ENCODE measurements around the gene KMT2E.
"Not testable (repeated sequence)": the region's sequence is repeated elsewhere in the genome, so short reads cannot be mapped to it uniquely, and the experiment has no call there.

Gene KMT2E

DNA sequence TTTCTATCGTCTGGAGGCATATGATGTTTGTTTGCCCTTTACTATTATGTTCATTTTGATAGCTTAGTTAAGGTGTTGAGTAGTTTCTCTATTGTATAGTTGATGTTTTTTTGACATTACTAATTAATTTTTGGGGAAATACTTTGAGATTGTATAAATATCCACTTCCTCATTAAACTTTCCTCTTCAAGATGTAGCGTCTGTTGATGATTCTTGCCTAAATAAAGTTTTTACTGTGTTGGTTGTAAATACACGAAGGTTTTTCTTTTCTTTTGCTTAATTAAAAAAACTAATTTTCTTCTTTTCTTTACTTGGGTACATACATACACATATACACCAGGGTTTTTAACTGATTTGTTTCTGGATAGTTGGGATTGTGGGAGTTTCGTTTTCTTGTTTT lies 8.5 kb downstream of the KMT2E start:
- TF ChIP-seq SPI1 (IDR thresholded peaks at IDR 0.05; ENCODE audit: low read depth, low read length) (peak; percentile 4; the same call in 1 of the 2 replicates), POU2F2 (IDR thresholded peaks at IDR 0.05; ENCODE audit: low read depth, low read length) (no peak)
- no peak for FAIRE-seq
- DNase-seq (ENCODE audit: insufficient read length, low spot score): no peak

DNA sequence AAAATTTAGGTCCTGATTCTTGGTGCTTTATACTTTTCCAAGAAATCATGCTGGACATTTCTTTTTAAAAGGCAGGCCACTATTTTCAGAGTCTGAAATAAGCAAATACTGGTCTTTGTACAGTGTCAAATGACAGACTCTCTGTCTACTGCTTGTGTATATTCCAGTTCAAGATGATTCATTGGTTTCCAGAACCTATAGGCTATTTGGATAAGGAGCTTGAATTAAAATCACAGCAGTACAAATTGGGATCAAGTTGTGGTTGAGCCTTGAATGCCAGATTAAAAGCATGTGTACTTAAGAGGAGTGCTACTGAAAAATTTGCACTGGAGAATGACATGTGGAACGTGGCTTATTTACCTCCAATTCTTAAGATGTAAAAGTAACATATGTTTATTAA lies 10.7 kb downstream of the KMT2E start:
- DNase-seq (ENCODE audit: insufficient read length, low spot score) (no peak), FAIRE-seq (peak; percentile 55)
- TF ChIP-seq POLR2AphosphoS5 (IDR thresholded peaks at IDR 0.05; ENCODE audit: low read depth, low read length) (no peak), TAF1 (IDR thresholded peaks at IDR 0.05; ENCODE audit: low read depth, low read length) (no peak), SPI1 (IDR thresholded peaks at IDR 0.05; ENCODE audit: low read depth, low read length) (no peak), POLR2A (IDR thresholded peaks at IDR 0.05; ENCODE audit: low read depth, low read length) (no peak), POU2F2 (IDR thresholded peaks at IDR 0.05; ENCODE audit: low read depth, low read length) (no peak), PAX5 (IDR thresholded peaks at IDR 0.05; ENCODE audit: insufficient read depth, low read length, severe bottlenecking) (no peak)

DNA sequence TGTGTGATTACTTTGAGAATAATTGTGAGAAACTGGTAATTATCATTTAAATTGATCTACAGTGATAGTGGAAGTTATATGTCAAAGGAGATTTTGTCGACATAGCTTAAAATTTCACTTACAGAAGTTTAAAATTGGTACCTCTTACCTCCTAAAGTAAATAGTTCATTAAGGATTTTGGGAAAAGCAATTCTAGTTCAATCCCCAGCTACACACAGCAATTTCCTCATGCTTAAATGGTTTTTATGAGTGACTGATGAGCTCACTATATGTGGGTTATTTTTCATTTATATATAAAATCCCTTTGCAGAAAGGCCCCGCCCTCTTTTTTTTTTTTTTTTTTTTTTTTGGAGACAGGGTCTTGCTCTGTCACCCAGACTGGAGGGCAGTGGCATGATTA lies 12.7 kb downstream of the KMT2E start:
- TF ChIP-seq SPI1 (IDR thresholded peaks at IDR 0.05; ENCODE audit: low read depth, low read length) (no peak), TAF1 (IDR thresholded peaks at IDR 0.05; ENCODE audit: low read depth, low read length) (no peak), POU2F2 (IDR thresholded peaks at IDR 0.05; ENCODE audit: low read depth, low read length) (no peak), POLR2A (IDR thresholded peaks at IDR 0.05; ENCODE audit: low read depth, low read length) (no peak), POLR2AphosphoS5 (IDR thresholded peaks at IDR 0.05; ENCODE audit: low read depth, low read length) (no peak), PAX5 (IDR thresholded peaks at IDR 0.05; ENCODE audit: insufficient read depth, low read length, severe bottlenecking) (no peak)
- DNase-seq (ENCODE audit: insufficient read length, low spot score): no peak
- no peak for FAIRE-seq

DNA sequence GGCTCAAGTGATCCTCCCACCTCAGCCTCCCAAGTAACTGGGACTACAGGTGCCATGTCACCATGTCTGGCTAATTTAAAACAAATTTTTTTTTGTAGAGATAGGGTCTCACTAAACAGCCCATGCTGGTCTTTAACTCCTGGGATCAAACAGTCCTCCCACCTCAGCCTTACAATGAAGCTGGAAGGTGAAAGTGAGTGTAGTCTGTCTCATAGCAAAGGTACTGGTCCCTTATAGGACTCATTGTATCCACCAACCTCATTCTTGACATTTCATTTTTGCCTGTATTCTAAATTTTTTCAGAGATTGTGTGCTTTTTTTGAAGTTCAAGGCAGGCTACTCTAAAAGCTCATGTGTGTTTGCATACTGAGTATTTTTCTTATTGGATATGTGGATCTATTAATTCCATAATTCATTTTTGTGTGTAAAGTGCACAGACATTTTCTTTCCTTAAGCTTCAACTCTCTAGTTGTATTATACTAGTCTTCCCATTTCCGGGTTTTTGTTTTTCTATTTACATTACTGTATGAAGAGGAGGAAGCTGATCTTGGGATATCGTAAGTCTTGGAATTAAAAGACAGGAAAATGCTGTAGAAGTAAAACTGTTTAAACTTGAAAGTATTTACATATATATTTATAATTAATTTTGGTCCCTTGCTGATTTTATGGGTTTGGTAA lies 13.3 kb downstream of the KMT2E start:
- DNase-seq (ENCODE audit: insufficient read length, low spot score) (no peak), FAIRE-seq (no peak)
- TF ChIP-seq TAF1 (IDR thresholded peaks at IDR 0.05; ENCODE audit: low read depth, low read length) (no peak), POLR2AphosphoS5 (IDR thresholded peaks at IDR 0.05; ENCODE audit: low read depth, low read length) (no peak), PAX5 (IDR thresholded peaks at IDR 0.05; ENCODE audit: insufficient read depth, low read length, severe bottlenecking) (no peak), POLR2A (IDR thresholded peaks at IDR 0.05; ENCODE audit: low read depth, low read length) (no peak), SPI1 (IDR thresholded peaks at IDR 0.05; ENCODE audit: low read depth, low read length) (no peak)

DNA sequence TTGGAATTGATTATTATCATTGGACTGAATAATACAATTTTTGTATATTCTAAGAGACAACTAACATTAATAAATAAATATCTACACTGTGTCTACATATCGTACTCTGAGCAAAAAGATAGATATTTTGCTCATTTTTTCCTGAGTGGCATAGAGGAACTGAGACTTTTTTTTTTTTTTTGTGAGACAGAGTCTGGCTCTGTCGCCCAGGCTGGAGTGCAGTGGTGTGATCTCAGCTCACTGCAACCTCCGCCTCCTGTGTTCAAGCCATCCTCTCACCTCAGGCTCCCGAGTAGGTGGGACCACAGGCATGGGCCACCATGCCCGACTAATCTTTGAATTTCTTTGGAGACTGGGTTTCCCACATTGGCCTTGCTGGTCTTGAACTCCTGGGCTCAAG lies 14.0 kb downstream of the KMT2E start:
- TF ChIP-seq SPI1 (IDR thresholded peaks at IDR 0.05; ENCODE audit: low read depth, low read length) (peak; percentile 82), POU2F2 (IDR thresholded peaks at IDR 0.05; ENCODE audit: low read depth, low read length) (no peak)
- FAIRE-seq (peak; percentile 5), DNase-seq (ENCODE audit: insufficient read length, low spot score) (no peak)

DNA sequence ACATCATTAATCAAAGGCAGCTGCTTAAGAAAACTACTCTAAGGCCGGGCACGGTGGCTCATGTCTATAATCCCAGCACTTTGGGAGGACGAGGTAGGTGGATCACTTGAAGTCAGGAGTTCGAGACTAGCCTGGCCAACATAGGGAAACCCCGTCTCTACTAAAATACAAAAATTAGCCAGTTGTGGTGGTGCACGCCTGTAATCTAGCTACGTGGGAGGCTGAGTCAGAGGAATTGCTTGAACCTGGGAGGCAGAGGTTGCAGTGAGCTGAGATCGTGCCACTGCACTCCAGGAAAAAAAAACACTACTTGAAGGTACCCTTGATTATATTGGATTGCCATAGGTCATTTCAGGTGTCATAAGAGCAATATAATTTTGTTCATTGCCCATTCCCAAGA lies 14.9 kb downstream of the KMT2E start:
- DNase-seq (ENCODE audit: insufficient read length, low spot score); FAIRE-seq: not testable (repeated sequence)

DNA sequence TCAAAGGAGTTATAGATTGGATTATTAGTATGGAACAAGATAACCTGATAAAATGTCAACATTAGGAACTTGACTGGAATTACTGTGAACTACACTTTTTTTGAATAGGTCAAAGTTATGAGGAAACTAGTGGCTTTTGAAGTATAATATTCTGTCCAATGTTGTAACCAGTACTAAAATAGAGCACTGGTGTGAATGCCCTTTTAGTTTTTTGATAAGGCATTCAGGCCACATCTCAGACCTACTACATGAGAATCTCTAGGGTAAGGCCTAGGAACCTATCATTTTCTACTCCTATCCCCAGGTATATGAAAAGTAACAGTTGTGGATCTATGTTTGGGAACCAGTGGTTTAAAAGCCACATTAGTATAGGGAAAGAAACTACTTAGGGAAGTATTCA lies 16.4 kb downstream of the KMT2E start:
- TF ChIP-seq SPI1 (IDR thresholded peaks at IDR 0.05; ENCODE audit: low read depth, low read length) (no peak), TAF1 (IDR thresholded peaks at IDR 0.05; ENCODE audit: low read depth, low read length) (no peak), POLR2A (IDR thresholded peaks at IDR 0.05; ENCODE audit: low read depth, low read length) (no peak), POLR2AphosphoS5 (IDR thresholded peaks at IDR 0.05; ENCODE audit: low read depth, low read length) (no peak), POU2F2 (IDR thresholded peaks at IDR 0.05; ENCODE audit: low read depth, low read length) (no peak), PAX5 (IDR thresholded peaks at IDR 0.05; ENCODE audit: insufficient read depth, low read length, severe bottlenecking) (no peak)
- DNase-seq (ENCODE audit: insufficient read length, low spot score): no peak
- peak; percentile 13 for FAIRE-seq

DNA sequence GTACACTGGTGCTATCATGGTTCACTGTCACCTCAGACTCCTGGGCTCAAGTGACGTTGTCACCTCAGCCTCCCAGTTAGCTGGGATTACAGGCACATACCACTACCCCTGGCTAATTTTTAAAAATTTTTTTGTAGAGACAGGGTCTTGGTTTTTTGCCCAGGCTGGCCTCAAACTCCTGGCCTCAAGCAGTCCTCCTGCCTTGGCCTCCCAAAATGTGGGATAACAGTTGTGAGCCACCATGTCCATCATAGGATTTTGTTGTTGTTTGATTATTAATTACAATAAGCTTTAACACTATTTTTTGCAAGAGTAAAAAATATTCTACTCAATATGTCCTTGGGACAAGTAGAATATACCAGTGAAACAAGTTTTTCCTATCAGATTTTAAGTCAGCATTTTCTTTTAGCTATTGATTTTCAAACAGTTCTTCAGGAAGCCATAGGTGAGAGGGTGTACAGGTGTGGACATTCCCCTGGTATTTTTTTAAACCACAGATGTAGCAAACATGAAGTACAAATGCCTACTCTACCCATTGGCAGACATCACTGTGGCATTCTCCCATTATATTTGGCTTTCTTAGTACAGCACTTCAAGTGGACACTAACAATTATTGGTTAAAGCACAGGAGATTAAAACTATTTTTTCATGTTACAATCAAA lies 18.7 kb downstream of the KMT2E start:
- TF ChIP-seq POLR2AphosphoS5 (IDR thresholded peaks at IDR 0.05; ENCODE audit: low read depth, low read length) (no peak), TAF1 (IDR thresholded peaks at IDR 0.05; ENCODE audit: low read depth, low read length) (no peak), SPI1 (IDR thresholded peaks at IDR 0.05; ENCODE audit: low read depth, low read length) (no peak), PAX5 (IDR thresholded peaks at IDR 0.05; ENCODE audit: insufficient read depth, low read length, severe bottlenecking) (no peak)
- no peak for DNase-seq (ENCODE audit: insufficient read length, low spot score)
- FAIRE-seq: no peak

DNA sequence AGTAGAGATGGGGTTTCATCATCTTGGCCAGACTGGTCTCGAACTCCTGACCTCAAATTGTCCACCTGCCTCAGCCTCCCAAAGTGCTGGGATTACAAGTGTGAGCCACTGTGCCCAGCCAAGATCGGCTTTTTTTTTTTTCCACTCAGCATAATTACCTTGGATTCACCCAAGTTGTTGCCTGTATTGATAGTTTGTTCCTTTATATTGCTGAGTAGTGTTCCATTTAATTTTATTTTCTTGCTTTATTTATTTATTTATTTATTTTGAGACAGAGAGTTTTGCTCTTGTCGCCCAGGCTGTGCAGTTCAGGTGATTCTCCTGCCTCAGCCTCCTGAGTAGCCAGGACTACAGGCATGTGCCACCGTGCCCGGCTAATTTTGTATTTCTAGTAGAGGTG lies 21.3 kb downstream of the KMT2E start:
- no peak for TF ChIP-seq SPI1 (IDR thresholded peaks at IDR 0.05; ENCODE audit: low read depth, low read length)
- no peak for TF ChIP-seq POLR2A (IDR thresholded peaks at IDR 0.05; ENCODE audit: low read depth, low read length)
- no peak for TF ChIP-seq POU2F2 (IDR thresholded peaks at IDR 0.05; ENCODE audit: low read depth, low read length)
- TF ChIP-seq TAF1 (IDR thresholded peaks at IDR 0.05; ENCODE audit: low read depth, low read length): no peak
- TF ChIP-seq PAX5 (IDR thresholded peaks at IDR 0.05; ENCODE audit: insufficient read depth, low read length, severe bottlenecking): no peak
- TF ChIP-seq POLR2AphosphoS5 (IDR thresholded peaks at IDR 0.05; ENCODE audit: low read depth, low read length): no peak
- DNase-seq (ENCODE audit: insufficient read length, low spot score): no peak
- FAIRE-seq: no peak

DNA sequence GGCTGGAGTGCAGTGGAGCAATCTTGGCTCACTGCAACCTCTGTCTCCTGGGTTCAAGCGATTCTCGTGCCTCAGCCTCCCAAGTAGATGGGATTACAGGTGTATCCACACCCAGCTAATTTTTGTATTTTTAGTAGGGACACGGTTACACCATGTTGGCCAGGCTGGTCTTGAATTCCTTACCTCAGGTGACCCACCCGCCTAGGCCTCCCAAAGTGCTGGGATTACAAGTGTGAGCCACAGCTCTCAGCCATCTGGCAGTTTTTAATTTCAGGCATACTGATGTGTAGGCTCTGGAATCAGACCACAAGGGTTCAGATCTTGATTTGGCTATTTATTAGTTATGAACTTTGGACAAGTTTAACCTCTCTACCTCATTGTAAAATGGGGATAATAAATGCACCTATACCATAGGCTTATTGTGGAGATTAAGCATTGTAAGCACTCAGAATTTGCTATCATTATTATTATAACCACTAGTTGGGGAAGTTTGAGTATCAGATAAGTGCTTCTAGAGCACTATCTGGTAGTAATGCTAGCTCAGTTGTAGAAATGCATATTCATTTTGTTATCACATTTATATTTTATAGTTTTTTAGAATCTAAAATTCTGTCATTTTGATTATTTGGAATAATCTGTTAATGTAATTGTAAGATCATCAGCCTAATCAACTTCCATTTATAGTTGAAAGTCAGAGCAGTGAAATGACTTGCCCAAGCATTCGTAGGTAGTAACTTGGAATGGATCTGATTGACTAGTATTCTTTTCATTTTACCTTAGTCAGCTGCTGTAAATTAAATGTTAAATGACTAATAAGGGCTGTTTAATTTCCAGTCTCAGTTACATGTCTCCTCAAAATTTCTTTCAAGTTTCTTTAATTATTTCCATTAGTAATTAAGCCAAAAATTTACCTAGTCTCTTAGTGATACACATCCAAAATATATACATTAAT lies 22.5 kb downstream of the KMT2E start:
- no peak for FAIRE-seq
- no peak for DNase-seq (ENCODE audit: insufficient read length, low spot score)
- TF ChIP-seq POLR2AphosphoS5 (IDR thresholded peaks at IDR 0.05; ENCODE audit: low read depth, low read length) (no peak), TAF1 (IDR thresholded peaks at IDR 0.05; ENCODE audit: low read depth, low read length) (no peak), SPI1 (IDR thresholded peaks at IDR 0.05; ENCODE audit: low read depth, low read length) (no peak), PAX5 (IDR thresholded peaks at IDR 0.05; ENCODE audit: insufficient read depth, low read length, severe bottlenecking) (no peak), POLR2A (IDR thresholded peaks at IDR 0.05; ENCODE audit: low read depth, low read length) (no peak), POU2F2 (IDR thresholded peaks at IDR 0.05; ENCODE audit: low read depth, low read length) (no peak)
